ENCODE measurements around the gene CSNK1G3.

DNA sequence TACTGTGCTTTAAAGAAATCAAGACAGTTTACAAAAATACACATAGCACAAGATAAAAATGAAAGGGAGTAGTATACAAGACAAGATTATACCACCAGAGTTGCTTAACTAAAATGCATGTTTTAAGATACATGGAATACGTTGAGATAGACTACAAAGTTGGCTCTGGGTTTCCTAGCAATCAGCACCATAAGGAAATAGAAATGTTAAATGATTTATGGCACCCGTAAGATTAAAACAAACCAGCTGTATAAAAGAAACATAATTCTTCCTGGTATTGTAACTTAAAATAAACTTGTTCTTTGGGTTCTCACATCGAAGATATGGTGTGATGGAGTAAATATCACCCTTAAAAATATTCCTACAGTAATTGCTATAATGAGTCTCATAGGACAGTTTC lies 9.9 kb upstream of the CSNK1G3 start:
- TF ChIP-seq POLR2A (IDR thresholded peaks at IDR 0.05) (no peak), EP300 (IDR thresholded peaks at IDR 0.05) (no peak)
- TF ChIP-seq, protein P1, sequence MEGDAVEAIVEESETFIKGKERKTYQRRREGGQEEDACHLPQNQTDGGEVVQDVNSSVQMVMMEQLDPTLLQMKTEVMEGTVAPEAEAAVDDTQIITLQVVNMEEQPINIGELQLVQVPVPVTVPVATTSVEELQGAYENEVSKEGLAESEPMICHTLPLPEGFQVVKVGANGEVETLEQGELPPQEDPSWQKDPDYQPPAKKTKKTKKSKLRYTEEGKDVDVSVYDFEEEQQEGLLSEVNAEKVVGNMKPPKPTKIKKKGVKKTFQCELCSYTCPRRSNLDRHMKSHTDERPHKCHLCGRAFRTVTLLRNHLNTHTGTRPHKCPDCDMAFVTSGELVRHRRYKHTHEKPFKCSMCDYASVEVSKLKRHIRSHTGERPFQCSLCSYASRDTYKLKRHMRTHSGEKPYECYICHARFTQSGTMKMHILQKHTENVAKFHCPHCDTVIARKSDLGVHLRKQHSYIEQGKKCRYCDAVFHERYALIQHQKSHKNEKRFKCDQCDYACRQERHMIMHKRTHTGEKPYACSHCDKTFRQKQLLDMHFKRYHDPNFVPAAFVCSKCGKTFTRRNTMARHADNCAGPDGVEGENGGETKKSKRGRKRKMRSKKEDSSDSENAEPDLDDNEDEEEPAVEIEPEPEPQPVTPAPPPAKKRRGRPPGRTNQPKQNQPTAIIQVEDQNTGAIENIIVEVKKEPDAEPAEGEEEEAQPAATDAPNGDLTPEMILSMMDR (IDR thresholded peaks at IDR 0.05): no peak

Data from suprapubic skin (tissue), 3 donors.